ENCODE results near the gene ILKAP. TPM values are rescaled to one million over a fixed set of nuclear protein-coding genes. Genes with fewer than 3 reads are reported as not detected.

The ILKAP gene
- total RNA-seq, 1 experiment from 2014 or later = 24.2 TPM

DNA sequence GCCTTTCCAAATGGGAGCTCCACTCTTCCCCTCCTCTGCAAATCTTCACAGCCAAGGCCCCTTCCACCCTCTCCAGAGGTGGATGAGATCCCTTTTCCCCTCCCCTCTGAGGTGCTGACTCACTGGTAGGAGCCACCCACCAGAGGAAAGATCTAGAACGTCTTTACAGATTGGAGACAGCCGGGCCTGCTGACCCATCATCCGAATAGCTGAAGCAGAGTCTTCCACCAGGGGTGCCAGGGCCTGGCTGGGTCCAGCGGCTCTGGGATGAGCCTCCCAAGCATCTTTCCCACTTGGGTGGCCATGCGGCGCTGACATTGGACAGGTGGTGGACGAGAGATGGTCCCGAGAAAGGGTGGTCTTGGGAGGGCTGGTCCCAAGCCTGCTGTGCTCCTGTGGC, 35.7 kb downstream of the ILKAP start:
- no peak for DNase-seq (ENCODE audit: extremely low read depth, low read depth)

- DNase-seq (ENCODE audit: extremely low read depth, low read depth) = no peak
Measured at GRCh38 chr2:238167344-238167715, 36.2 kb downstream of the ILKAP start.

DNA sequence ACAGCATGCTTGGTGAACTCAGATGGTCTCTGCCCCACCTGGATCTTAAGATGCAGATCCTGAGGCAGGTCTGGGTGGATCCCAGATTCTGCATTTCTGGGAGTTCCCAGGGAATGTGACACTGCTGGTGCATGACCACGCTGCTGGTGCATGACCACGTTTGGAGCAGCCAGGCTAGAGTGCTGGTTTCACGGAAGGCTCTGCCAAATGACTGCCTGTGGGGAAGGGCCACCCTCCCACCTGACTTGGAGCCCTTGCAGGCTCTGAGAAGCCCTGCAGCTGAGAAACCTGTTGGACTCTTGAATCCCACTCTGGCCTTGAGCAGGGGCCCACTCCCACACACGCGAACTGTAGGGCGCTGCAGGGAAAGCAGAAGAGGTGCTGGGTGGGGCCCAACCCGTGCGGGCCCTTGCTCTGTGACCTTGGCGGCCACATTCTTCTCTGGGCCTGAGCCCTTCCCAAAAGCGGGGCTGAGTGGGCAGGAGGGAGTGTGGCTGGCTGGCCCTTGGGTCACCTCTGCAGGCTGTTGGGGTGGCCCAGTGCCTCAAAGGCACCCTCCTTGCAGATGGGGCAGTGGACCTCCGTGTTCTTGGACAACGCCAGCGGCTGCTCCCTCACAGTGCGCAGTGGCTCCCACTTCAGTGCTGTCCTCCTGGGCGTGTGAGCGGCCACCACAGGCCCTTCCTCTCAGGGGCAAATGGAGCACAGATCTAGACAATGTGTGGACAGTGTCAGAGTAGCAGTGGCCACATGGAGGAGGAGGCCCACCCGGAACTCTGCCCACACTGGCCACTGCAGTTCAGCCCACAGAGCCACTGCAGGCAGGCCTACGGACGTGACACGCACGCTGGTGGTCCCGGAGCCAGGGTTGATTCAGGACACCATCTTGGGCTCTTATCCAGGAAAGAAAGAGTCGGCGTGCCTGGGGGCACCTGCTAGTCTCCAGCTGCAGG, 36.8 kb downstream of the ILKAP start:
- DNase-seq (ENCODE audit: extremely low read depth, low read depth) = no peak

DNA sequence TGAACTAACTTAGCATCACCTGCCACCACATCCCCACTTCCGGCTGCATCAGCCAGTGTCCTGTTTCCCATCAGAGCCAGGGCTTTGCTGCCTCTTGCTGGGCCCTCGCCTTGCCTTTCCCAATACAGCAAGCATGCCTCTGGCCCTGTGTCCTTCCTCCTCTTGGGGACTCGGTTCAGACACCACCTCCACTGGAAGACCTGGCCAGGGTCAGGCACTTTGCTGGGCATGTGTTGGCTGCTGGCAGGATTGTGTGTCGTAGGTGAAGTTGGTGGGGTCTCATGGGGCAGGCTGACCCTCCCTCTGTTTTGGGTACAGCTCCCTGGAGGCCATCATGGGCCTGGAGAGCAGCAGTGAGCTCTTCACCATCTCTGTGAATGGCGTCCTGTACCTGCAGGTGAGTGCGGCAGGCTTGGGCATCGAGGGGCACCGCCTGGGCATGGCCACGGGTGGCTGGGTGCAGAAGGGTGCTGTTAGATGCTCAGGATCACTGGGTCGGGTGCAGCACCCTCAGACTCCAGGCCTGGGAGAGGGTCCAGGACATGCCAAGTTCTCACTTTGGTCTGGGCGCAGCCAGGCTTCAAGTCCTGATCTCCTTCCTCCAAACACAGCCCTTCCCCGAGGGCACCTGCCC, 38.1 kb downstream of the ILKAP start:
- no peak for DNase-seq (ENCODE audit: extremely low read depth, low read depth)

GRCh38 chr2:238164906-238165287, 38.6 kb downstream of the ILKAP start:
- DNase-seq (ENCODE audit: extremely low read depth, low read depth) = no peak

DNA sequence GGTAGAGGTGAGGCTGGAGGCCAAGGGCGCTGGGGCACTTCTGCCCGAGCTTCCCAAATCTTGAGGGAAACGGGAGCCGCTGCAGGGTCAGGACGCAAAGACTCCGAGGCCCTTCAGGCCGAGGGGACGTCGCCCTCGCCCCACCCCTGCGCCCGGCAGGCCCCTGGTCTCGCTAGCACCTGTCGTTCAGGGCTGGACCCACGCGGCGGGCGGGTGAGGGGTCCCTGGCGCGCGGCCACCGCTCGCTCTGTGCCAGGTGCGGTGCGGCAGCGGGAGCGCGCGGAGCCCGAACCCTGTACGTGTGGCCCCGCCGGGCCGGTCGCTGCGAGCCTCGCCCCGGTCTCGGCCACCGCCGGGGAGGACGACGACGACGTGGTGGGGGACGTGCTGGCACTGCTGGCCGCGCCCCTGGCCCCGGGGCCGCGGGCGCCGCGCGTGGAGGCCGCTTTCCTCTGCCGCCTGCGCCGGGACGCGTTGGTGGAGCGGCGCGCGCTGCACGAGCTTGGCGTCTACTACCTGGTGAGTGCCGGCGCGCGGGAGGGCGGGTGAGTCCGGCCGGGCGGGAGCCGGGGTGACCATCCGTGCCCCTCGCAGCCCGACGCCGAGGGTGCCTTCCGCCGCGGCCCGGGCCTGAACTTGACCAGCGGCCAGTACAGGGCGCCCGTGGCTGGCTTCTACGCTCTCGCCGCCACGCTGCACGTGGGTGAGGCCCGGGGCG, 39.9 kb downstream of the ILKAP start:
- no peak for DNase-seq (ENCODE audit: extremely low read depth, low read depth)

- no peak for DNase-seq (ENCODE audit: extremely low read depth, low read depth)
Measured at GRCh38 chr2:238162846-238163441, 40.6 kb downstream of the ILKAP start.

GRCh38 chr2:238162251-238162845, 41.1 kb downstream of the ILKAP start:
- DNase-seq (ENCODE audit: extremely low read depth, low read depth) = no peak

- DNase-seq (ENCODE audit: extremely low read depth, low read depth) = no peak
Measured at GRCh38 chr2:238161291-238162051, 42.0 kb downstream of the ILKAP start.

GRCh38 chr2:238160206-238161129, 43.0 kb downstream of the ILKAP start:
- no peak for DNase-seq (ENCODE audit: extremely low read depth, low read depth)

DNA sequence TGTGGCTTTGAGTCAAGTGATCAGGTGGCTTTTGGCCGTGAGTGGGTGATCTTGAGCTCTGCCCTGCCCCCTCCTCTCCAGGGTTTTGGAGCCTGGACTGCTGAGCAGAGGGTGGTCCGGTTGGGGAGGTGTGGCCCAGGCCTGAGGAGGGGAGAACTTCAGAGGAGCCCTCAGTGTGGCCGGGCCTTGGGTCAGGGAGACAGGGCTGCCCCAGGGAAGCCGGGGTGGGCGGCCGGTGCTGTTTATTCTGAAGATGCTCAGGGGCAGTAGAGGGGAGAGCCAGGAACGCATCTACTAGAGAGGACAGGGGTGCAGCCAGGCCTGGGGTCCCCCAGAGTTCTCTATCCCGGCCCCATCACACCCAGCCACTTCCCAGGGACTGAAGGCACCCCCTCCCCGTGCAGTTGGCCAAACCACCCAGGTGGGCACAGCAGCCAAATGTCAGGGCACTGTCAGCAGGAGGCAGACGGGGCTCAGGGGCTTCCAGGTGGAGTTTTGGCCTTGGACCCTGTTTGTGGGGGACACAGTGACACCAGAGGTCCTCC, 43.8 kb downstream of the ILKAP start:
- DNase-seq (ENCODE audit: extremely low read depth, low read depth) = no peak

GRCh38 chr2:238159071-238159539, 44.4 kb downstream of the ILKAP start:
- DNase-seq (ENCODE audit: extremely low read depth, low read depth) = no peak

GRCh38 chr2:238158509-238159070, 44.9 kb downstream of the ILKAP start, which contains the start of gene ERFE:
Gene ERFE (plus strand): TSS chr2:238158970. CDS start chr2:238159008, 38 bp downstream.
- peak; percentile 49 for DNase-seq (ENCODE audit: extremely low read depth, low read depth)

- DNase-seq (ENCODE audit: extremely low read depth, low read depth) = no peak
Measured at GRCh38 chr2:238158018-238158508, 45.4 kb downstream of the ILKAP start.

DNA sequence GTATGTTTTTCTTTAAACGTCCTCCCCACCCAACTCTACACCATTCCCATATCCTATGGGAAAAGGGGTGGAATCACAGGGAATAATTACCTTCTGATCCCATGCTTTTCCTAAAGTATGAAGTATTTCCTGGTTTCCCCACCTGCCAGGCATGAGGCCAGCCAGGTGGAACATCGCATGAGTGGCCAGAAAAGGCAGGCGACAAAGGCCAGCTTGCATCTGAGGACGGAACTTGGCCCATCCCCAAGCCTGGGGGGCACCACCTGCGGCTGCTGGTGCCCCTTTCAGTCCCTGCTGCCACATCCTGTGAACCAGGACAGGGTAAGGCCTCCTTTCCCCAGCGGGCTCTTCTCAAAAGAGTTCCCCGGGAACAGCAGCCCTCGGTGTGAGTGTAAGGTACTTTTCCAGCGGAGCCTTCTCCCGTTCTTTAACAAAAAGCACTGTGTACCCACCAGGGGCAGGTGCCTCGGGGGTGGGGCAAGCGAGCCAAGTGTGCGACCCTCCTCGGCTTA, 45.9 kb downstream of the ILKAP start:
- DNase-seq (ENCODE audit: extremely low read depth, low read depth) = no peak

DNA sequence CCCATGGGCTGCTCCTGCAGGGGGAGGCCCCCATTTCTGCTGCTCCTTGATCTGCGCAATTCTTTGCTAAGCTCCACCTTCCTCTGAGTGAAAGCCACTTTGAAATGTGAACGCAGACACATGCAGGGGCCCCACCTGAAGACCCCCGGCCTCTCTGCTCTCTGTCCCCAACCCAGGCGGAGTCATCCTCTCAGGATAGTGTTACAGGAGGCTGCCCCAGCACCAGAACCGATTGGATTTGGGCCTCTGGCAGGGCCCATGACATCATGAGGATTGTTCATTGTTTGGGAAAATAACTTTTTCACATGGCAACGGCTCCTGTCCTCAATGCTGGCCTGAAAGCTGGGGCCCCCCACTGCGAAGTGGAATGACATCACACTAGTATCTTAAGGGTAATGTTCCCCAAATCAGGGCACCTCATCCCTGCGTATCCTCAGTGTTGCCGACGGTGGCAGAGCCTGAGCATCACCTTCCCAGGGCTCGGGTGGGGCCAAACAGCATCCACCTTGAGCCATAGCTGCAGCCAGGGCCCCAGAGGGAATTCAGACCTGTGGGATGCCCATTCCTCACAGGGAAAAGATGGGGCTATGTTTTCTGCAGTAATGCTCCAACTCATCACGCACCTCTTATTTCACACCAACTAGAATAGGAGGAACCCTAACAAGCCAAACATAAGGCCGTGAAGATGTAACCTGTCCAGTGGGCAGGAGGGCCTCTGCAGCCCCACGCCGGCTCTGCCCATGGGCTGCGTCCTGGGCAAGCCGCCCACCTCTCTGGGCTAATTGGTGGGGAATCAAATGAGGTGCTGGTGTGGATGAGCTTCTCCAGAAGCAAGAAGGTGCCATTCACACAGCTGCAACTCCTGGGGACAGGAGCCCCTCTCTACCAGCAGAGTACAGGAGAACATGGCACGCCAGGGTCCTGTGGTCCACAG, 47.5 kb downstream of the ILKAP start:
- DNase-seq (ENCODE audit: extremely low read depth, low read depth) = no peak
